ENCODE results near the gene CIAO1. TPM values are rescaled to one million over a fixed set of nuclear protein-coding genes. Genes with fewer than 3 reads are reported as not detected.

Gene CIAO1
- total RNA-seq, 1 donor from 2014 or later = 69.7 TPM

DNA sequence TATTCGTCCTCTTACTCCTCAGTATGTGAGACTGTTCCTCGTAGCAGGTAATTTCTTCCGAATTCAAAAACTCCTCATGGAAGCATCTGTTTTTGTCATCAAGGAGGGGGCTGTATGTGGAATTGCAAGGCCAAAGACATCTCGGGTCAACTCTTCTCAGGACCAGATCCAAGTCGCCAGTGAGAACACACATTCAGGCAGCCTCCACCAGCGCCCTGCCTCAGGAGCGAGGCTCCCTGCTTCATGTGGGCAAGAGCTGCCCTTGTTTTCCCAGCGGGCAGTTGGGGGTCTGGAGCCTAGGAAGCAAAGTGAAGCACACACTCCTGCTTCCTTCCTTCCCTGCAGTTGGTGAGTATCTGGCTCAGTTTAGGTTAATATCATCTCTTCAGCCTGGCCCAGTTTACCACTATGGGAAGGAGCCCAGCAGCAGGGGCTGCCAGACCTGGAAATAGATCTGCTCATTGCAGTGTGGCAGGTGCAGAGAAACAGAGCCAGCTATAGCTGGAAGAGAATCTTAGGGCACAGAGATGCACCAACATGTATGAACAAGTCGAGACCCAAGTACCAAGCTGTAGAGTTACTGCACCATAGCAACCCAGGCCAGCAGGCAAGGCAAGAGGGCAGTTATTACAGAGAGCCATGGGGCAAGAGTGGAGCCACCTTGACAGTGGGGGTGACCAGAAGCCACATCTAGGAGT lies 25.5 kb upstream of the CIAO1 start:
- H3K9me3 Mint-ChIP-seq = no peaks in the 10 kb centered on the region
- no peaks in the 10 kb centered on the region for H3K4me1 Mint-ChIP-seq (ENCODE audit: unreplicated experiment)
- no peak for DNase-seq (ENCODE audit: extremely low spot score, unreplicated experiment)
- H3K27me3 Mint-ChIP-seq = no peaks in the 10 kb centered on the region
- H3K4me3 Mint-ChIP-seq = no peak overlapping the region
- no peak overlapping the region for H3K27ac Mint-ChIP-seq
- H3K36me3 Mint-ChIP-seq = peaks cover 4% of the 10 kb centered on the region
- TF ChIP-seq, protein P1, sequence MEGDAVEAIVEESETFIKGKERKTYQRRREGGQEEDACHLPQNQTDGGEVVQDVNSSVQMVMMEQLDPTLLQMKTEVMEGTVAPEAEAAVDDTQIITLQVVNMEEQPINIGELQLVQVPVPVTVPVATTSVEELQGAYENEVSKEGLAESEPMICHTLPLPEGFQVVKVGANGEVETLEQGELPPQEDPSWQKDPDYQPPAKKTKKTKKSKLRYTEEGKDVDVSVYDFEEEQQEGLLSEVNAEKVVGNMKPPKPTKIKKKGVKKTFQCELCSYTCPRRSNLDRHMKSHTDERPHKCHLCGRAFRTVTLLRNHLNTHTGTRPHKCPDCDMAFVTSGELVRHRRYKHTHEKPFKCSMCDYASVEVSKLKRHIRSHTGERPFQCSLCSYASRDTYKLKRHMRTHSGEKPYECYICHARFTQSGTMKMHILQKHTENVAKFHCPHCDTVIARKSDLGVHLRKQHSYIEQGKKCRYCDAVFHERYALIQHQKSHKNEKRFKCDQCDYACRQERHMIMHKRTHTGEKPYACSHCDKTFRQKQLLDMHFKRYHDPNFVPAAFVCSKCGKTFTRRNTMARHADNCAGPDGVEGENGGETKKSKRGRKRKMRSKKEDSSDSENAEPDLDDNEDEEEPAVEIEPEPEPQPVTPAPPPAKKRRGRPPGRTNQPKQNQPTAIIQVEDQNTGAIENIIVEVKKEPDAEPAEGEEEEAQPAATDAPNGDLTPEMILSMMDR (conservative IDR thresholded peaks at IDR 0.05) = no peak

- no peak overlapping the region for H3K4me3 Mint-ChIP-seq
- H3K27ac Mint-ChIP-seq = no peak overlapping the region
- peaks cover 4% of the 10 kb centered on the region for H3K36me3 Mint-ChIP-seq
- H3K9me3 Mint-ChIP-seq = no peaks in the 10 kb centered on the region
- TF ChIP-seq, protein P1 (conservative IDR thresholded peaks at IDR 0.05) = no peak
- H3K27me3 Mint-ChIP-seq = no peaks in the 10 kb centered on the region
- H3K4me1 Mint-ChIP-seq (ENCODE audit: unreplicated experiment) = no peaks in the 10 kb centered on the region
- no peak for DNase-seq (ENCODE audit: extremely low spot score, unreplicated experiment)
Measured at GRCh38 chr2:96241227-96241626, 24.8 kb upstream of the CIAO1 start.

DNA sequence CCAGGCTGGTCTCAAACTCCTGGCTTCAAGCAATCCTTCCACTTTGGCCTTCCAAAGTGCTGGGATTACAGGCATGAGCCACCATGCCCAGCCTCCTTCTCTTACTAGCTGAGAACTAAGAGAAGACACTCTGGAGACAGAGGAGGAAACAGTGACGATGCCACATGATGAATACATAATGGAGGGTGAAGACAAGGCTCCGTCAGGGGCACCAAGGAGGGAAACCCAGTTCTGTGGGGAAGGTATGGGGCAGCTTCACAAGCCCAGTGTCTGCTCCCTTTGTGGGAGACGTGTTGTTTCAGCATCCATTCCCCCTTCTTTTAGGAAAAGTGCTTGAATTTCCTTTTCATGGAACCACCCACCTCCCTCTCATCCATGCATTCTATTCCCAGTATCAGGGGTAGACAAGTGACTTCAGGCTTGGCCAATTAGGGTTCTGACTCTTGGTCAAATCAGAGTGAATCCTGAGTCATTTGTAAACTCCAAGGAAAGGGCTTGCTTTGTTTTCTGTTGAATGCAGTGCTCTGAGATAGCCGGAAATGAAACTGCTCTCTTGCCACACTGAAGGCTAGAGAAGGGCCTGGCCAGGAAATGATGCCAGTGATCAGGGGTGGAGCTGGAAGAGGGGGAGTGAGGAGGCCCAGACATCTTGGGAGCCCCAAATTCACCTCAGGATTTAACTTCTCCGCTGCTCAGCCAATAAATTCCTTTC lies 24.0 kb upstream of the CIAO1 start:
- Mint-ChIP-seq H3K27ac (no peak overlapping the region), H3K27me3 (no peaks in the 10 kb centered on the region), H3K36me3 (peaks cover 2% of the 10 kb centered on the region), H3K9me3 (no peaks in the 10 kb centered on the region), H3K4me3 (no peak overlapping the region), H3K4me1 (ENCODE audit: unreplicated experiment) (peaks cover 3% of the 10 kb centered on the region)
- DNase-seq (ENCODE audit: extremely low spot score, unreplicated experiment) = no peak
- TF ChIP-seq, protein P1 (conservative IDR thresholded peaks at IDR 0.05) = no peak

DNA sequence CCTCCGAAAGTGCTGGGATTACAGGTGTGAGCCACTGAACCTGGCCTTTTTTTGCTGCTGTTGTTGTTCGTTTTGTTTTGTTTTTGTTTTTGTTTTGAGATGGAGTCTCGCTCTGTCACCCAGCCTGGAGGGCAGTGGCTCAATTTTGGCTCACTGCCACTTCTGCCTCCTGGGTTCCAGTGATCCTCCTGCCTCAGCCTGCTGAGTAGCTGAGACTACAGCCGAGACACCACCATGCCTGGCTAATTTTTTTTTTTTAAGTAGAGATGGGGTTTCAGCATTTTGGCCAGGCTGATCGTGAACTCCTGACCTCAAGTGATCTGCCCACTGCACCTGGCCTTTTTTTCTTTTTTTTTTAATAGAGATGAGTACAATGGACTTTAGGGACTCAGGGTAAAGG lies 22.2 kb upstream of the CIAO1 start:
- no peaks in the 10 kb centered on the region for H3K36me3 Mint-ChIP-seq
- TF ChIP-seq, protein P1 (conservative IDR thresholded peaks at IDR 0.05) = no peak

GRCh38 chr2:96245609-96246390 lies 20.2 kb upstream of the CIAO1 start:
- peaks cover 22% of the 10 kb centered on the region for H3K4me1 Mint-ChIP-seq (ENCODE audit: unreplicated experiment)
- no peaks in the 10 kb centered on the region for H3K36me3 Mint-ChIP-seq
- H3K4me3 Mint-ChIP-seq = no peak overlapping the region
- DNase-seq (ENCODE audit: extremely low spot score, unreplicated experiment) = no peak
- no peaks in the 10 kb centered on the region for H3K9me3 Mint-ChIP-seq
- H3K27ac Mint-ChIP-seq = no peak overlapping the region
- TF ChIP-seq, protein P1 (conservative IDR thresholded peaks at IDR 0.05) = no peak
- no peaks in the 10 kb centered on the region for H3K27me3 Mint-ChIP-seq

More for the DNA sequence above, 22.2 kb upstream of the CIAO1 start:
- no peak for DNase-seq (ENCODE audit: extremely low spot score, unreplicated experiment)
- H3K4me3 Mint-ChIP-seq = no peak overlapping the region
- H3K27me3 Mint-ChIP-seq = no peaks in the 10 kb centered on the region
- H3K27ac Mint-ChIP-seq = no peak overlapping the region
- H3K4me1 Mint-ChIP-seq (ENCODE audit: unreplicated experiment) = peaks cover 10% of the 10 kb centered on the region
- no peaks in the 10 kb centered on the region for H3K9me3 Mint-ChIP-seq
